Retinal pigment epithelial cell (primary cell): ENCODE results near the gene GARS1.
"Not testable (repeated sequence)": the region's sequence is repeated elsewhere in the genome, so short reads cannot be mapped to it uniquely, and the experiment has no call there.

ENCODE experiments used
- DNase-seq: peaks from one replicate; pipeline ENCODE4 v3.0.0-alpha.2; 2010; ENCODE audit warnings: low read depth
- H3K4me3 ChIP-seq: 2 replicates; pipeline ENCODE4 v1.5.1; 2011; ENCODE audit warnings: mild to moderate bottlenecking, low read length, control low read depth, moderate library complexity
- CTCF ChIP-seq: conservative IDR thresholded peaks from 2 replicates; pipeline ENCODE4 v1.5.1; 2011; ENCODE audit warnings: low read depth, low read length, control low read depth, inconsistent platforms

The GARS1 gene

GRCh38 chr7:30635798-30636197 lies 41.1 kb downstream of the GARS1 start:
- no peak for TF ChIP-seq CTCF
- DNase-seq: no peak
- H3K4me3 ChIP-seq: no peak overlapping the region

- DNase-seq, H3K4me3 ChIP-seq: not testable (repeated sequence)
These were observed 47.6 kb downstream of the GARS1 start for GRCh38 chr7:30642322-30642721.

- no peak for DNase-seq
- TF ChIP-seq CTCF: no peak
These were observed 48.1 kb downstream of the GARS1 start for GRCh38 chr7:30642789-30643188.

GRCh38 chr7:30644286-30644955 lies 49.7 kb downstream of the GARS1 start:
- H3K4me3 ChIP-seq: no peak overlapping the region
- DNase-seq: no peak
- no peak for TF ChIP-seq CTCF

More at GRCh38 chr7:30642789-30643188, 48.1 kb downstream of the GARS1 start:
- H3K4me3 ChIP-seq: no peak overlapping the region

- no peak for TF ChIP-seq CTCF
These were observed 51.0 kb downstream of the GARS1 start for GRCh38 chr7:30645661-30646060.

GRCh38 chr7:30646154-30646553 lies 51.5 kb downstream of the GARS1 start:
- TF ChIP-seq CTCF: no peak
- DNase-seq: no peak
- no peak overlapping the region for H3K4me3 ChIP-seq

More at GRCh38 chr7:30645661-30646060, 51.0 kb downstream of the GARS1 start:
- H3K4me3 ChIP-seq: no peak overlapping the region
- DNase-seq: no peak

GRCh38 chr7:30647589-30648364 lies 53.1 kb downstream of the GARS1 start:
- no peak for DNase-seq
- TF ChIP-seq CTCF: no peak
- no peak overlapping the region for H3K4me3 ChIP-seq
